GM18505 (cell line): ENCODE measurements around the gene MRPS9.

Source experiments
- ATAC-seq: cut with Tn5 transposase; IDR thresholded peaks from one replicate; pipeline ENCODE4 v1.9.1; 2021; ENCODE audit not compliant: unreplicated experiment
- POLR2A ChIP-seq: IDR thresholded peaks from 4 replicates; pipeline ENCODE4 v1.6.1; 2011; ENCODE audit warnings: borderline replicate concordance; ENCODE audit not compliant: insufficient read depth, insufficient read length; ENCODE audit errors: extremely low read depth

MRPS9 gene

GRCh38 chr2:105118960-105119359 is 81.1 kb downstream of the MRPS9 start:
- no peak for TF ChIP-seq POLR2A
- ATAC-seq, result no peak

DNA sequence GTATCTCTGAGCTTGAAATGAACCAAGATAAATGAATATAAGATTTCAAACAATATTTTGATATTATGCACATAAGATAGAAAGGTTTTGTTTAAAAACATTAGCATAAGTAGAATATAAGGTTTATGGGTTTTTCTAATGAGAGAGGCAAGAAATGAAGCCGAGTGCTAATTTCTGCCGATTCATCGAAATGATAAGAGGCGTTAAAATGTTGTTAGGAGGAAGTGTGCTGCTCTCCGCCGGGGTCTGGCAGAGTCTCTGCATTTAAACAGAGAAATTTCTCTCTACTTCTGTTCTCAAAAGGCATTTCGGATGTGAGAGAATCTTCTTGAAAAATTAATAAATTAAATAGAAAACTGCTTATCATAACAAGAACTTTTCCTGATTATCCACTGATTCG is 83.6 kb downstream of the MRPS9 start:
- TF ChIP-seq POLR2A, result no peak
- ATAC-seq, result no peak

GRCh38 chr2:105125428-105125827 is 87.6 kb downstream of the MRPS9 start:
- no peak for TF ChIP-seq POLR2A
- no peak for ATAC-seq

DNA sequence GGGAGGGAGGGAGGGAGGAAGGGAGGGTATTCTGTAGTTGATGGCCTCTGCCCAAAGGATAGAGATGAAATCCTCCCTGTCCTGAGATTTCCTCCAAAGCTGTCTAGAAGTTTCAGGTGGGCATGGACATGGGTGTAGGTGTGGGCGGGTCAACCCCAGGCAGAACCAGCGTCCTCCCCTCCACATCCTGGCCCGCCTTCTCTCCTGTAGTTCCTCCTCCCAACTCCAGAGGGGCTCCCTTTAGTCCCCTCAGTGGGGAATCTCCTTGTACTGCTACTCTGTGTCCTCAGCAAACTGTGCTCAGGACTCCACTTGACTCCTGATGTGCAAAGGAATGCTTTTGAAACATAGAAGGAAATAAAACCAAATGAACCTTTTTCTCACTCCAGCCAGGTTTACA is 88.1 kb downstream of the MRPS9 start:
- no peak for TF ChIP-seq POLR2A
- no peak for ATAC-seq

DNA sequence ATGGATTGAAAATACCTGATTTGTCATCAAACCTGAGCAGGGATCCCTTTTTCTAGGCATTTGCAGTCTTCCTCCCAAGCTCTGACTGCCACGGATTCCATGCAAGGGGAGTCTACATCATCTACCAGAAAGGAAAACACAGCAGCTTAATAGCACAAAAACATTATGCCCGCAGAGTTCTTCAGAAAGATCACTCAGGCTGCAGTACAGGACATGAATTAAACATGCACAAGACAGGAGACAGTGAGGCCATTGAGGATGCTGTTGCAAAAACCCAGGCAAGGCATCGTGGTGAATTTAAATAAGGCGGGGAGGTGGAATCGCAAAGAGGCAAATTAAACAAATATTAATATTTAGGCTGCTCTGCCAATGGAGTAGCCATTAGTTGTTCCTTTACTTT is 88.5 kb downstream of the MRPS9 start:
- no peak for TF ChIP-seq POLR2A
- no peak for ATAC-seq

GRCh38 chr2:105127289-105127915 is 89.5 kb downstream of the MRPS9 start:
- TF ChIP-seq POLR2A, result no peak
- ATAC-seq, result no peak

DNA sequence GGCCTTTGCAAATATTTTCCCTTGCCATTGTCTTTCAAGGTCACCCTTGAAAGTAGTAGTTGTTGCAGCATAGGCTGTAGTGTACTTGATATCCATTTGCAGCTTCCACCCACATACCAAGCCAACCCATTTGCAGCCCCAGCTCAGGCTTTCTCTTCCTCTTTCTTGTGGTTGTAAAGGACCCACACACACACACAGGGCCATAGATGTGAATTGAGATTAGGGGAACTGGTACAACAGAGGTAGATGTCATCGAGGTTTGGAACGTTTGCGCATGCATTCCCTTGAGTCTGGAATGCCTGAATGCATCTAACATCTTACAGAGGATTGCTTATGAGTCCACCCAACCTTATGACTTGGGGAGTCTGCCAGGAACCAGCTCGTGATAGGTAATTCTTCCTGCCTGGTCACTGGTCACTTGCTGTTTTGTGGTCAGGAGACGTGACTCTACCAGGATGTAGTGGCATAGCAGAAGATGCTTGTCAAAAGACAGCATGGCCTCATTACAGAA is 91.9 kb downstream of the MRPS9 start:
- TF ChIP-seq POLR2A, result no peak

GRCh38 chr2:105130546-105130945 is 92.7 kb downstream of the MRPS9 start:
- no peak for ATAC-seq
- TF ChIP-seq POLR2A, result no peak

More for the DNA sequence above, 91.9 kb downstream of the MRPS9 start:
- ATAC-seq, result peak; percentile 96

DNA sequence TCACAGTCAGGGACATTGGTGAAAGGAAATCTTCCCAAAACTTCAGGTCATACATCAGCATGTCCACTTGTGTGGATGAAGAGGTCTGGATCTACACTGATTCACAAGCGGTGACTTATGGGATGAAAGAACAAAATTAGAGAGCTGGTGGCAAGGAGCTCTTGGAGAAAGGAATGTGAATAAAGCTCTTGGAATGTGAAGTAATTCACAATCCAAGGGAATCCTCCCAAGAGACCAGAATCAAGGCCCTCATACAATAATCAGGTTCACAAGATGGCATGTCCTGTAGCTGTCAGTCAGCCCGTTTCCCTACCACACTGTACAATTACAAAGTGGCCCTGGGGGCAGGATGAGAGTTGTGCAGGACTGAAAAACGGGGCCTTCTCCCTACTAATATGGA is 96.2 kb downstream of the MRPS9 start:
- ATAC-seq, result no peak
- TF ChIP-seq POLR2A, result no peak

- ATAC-seq, result no peak
- TF ChIP-seq POLR2A, result no peak
Measured at GRCh38 chr2:105135436-105135835, 97.6 kb downstream of the MRPS9 start.

DNA sequence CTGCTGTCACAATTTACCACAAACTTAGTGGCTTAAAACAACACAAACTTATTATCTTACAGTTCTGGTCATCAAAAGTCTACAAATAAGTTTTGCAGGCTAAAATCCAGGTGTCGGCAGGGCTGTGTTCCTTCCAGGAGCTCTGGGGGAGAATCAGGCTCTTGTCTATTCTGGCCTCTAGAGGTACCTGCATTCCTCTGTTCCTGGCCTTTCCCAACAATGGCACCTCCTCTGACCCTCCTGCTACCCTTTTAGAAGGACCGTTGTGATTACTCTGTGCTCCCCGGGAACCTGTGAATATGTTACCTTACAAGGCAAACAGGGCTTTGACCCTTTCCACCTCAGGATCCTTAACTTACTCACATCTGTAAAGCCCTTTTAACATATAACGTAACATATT is 98.5 kb downstream of the MRPS9 start:
- no peak for ATAC-seq
- no peak for TF ChIP-seq POLR2A

DNA sequence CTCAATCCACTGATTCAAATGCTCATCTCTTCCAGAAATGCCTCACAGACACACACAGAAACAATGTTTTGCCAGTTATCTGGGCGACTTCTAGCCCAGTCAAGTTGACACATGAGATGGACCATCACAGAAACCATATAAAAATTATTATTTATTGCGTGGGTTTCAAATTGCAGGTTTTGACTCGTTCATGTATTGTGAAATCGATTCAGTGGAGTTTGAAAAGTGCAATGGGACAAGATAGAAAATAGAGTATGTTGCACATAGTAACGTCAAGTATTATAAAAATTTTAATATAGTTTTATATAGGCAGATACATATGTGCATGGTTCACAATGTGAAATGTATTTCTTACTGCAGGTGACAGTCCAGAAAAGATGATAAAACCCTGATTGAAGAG is 100.8 kb downstream of the MRPS9 start:
- TF ChIP-seq POLR2A, result no peak
- no peak for ATAC-seq

DNA sequence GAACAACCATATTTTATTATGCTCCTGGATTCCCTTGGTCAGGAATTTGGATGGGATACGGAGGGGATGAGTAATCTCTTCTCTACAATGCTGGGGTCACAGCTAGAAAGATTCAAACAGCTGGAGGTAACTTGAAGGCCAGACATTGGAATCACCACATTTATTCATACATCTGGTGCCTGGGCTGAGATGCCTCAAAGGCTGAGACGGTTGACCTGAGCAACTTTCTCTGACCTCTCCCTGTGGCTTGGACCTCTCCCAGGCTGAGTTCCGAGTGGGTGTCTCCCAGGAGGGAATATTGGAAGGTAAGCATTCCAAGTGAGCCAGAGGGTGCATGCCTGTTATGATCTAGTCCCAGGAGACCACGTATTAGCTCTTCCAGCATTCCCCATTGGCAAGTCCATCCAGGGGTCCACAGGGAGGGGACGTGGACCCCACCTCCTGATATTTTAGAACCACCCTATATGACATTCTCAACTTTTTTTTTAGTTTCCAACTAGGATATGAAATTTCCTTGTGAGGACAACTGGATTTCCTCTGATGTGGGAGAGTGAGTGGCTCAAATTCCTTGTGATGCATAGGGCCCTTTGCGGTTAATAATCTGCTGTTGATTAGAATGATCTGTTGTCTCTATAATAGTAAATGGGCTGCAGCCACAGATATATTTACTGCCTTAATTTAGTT is 101.8 kb downstream of the MRPS9 start:
- no peak for TF ChIP-seq POLR2A
- no peak for ATAC-seq

- TF ChIP-seq POLR2A, result no peak
- no peak for ATAC-seq
Measured at GRCh38 chr2:105140240-105140568, 102.3 kb downstream of the MRPS9 start.
